K562 (cell line): ENCODE results near the gene TRPV5. TPM values are rescaled to one million over a fixed set of nuclear protein-coding genes. Genes with fewer than 3 reads are reported as not detected.

ENCODE experiments used
- C11orf30 ChIP-seq: fragments of 450-650 bp; IDR thresholded peaks from 2 replicates; pipeline ENCODE4 v1.6.1; 2016; ENCODE audit warnings: low read depth, mild to moderate bottlenecking
- COPS2 ChIP-seq: fragments of 450-650 bp; conservative IDR thresholded peaks from 2 replicates; pipeline ENCODE4 v1.6.1; 2016; ENCODE audit warnings: mild to moderate bottlenecking, moderate library complexity
- EP400 ChIP-seq: fragments of 450-650 bp; IDR thresholded peaks from 2 replicates; pipeline ENCODE4 v1.6.1; 2017; ENCODE audit warnings: antibody characterized with exemption, mild to moderate bottlenecking, moderate library complexity
- ETV5 ChIP-seq: sonication (generic); formaldehyde crosslinking; IDR thresholded peaks from 2 replicates; pipeline ENCODE4 v1.4.0; 2020; ENCODE audit warnings: low read depth, mild to moderate bottlenecking, missing genetic modification reagents
- MEIS2 ChIP-seq: fragments of 450-650 bp; IDR thresholded peaks from 2 replicates; pipeline ENCODE4 v1.6.1; 2014; ENCODE audit warnings: mild to moderate bottlenecking; ENCODE audit not compliant: partially characterized antibody
- PTTG1 ChIP-seq: fragments of 450-650 bp; IDR thresholded peaks from 2 replicates; pipeline ENCODE4 v1.6.1; 2016; ENCODE audit warnings: low read depth, mild to moderate bottlenecking, missing genetic modification characterization, missing compliant biosample characterization
- TBL1XR1 ChIP-seq, 2 experiments: IDR thresholded peaks; 2 replicates each; pipeline ENCODE4 v1.6.1; 2012; ENCODE audit warnings: improper control_type of control experiment in 2 of 2, low read length in 2 of 2, mild to moderate bottlenecking in 1 of 2
- TCF3 ChIP-seq: sonication (generic); formaldehyde crosslinking; IDR thresholded peaks from 2 replicates; pipeline ENCODE4 v1.4.0; 2020; ENCODE audit warnings: mild to moderate bottlenecking, missing genetic modification reagents
- TEAD1 ChIP-seq, 2 experiments: fragments of 450-650 bp in 1 of 2; sonication (generic) in 1 of 2; formaldehyde crosslinking; IDR thresholded peaks; 2 replicates each; pipeline versions ENCODE4 v1.4.0 to v1.8.0; 2020 to 2022; ENCODE audit warnings: mild to moderate bottlenecking in 2 of 2, missing genetic modification reagents in 1 of 2
- ZNF408 ChIP-seq: fragments of 250-450 bp; sonication (Bioruptor Pico); IDR thresholded peaks from 2 replicates; pipeline ENCODE4 v1.4.0; 2020; ENCODE audit warnings: low read depth, mild to moderate bottlenecking, moderate library complexity
- ZNF41 ChIP-seq: fragments of 250-450 bp; sonication (Bioruptor Pico); conservative IDR thresholded peaks from 2 replicates; pipeline ENCODE4 v1.4.0; 2020; ENCODE audit warnings: mild to moderate bottlenecking
- ZNF551 ChIP-seq: fragments of 250-450 bp; sonication (Bioruptor Pico); IDR thresholded peaks from 2 replicates; pipeline ENCODE4 v1.5.0; 2021; ENCODE audit warnings: mild to moderate bottlenecking, moderate library complexity
- ZNF75A ChIP-seq: fragments of 450-650 bp; formaldehyde crosslinking; IDR thresholded peaks from 2 replicates; pipeline ENCODE4 v1.4.0; 2020; ENCODE audit warnings: mild to moderate bottlenecking
- polyA plus RNA-seq, 8 experiments: library from polyadenylated mRNA; depleted of rRNA in 4 of 8; stranded (reverse) in 5 of 8; unstranded in 3 of 8; fragments of >200 nt; fragmentation: Nextera tagmentation in 2 of 8; fragmentation: Illumina TruSeq in 1 of 8; extraction: Ambion mirVana in 2 of 8; extraction: Trizol in 1 of 8; gene quantifications; 2 replicates each; pipeline versions ENCODE4 v1.2.1 to v1.2.3, GENCODE V29; 2011 to 2014; ENCODE audit warnings: inconsistent platforms in 1 of 8, missing spikeins in 1 of 8
- total RNA-seq, 7 experiments: library from RNA; depleted of rRNA in 6 of 7; stranded (reverse); fragments of >200 nt in 6 of 7; fragmentation: Illumina TruSeq in 2 of 7; extraction: Trizol in 2 of 7; gene quantifications; 2 replicates each; pipeline versions ENCODE4 v1.2.1 to v1.2.3, GENCODE V29; 2011 to 2021; ENCODE audit warnings: low replicate concordance in 1 of 7
- TF ChIP-seq, protein P1 (sequence below), 2 experiments: fragments of 150-350 bp in 1 of 2; IDR thresholded peaks; 2 replicates each; pipeline ENCODE4 v1.6.1; 2012 to 2016; ENCODE audit warnings: low read depth in 2 of 2, low read length in 2 of 2, mild to moderate bottlenecking in 1 of 2, moderate library complexity in 1 of 2
- TF ChIP-seq, protein P2 (sequence below): sonication (generic); formaldehyde crosslinking; IDR thresholded peaks from 2 replicates; pipeline ENCODE4 v1.8.1; 2023; ENCODE audit warnings: mild to moderate bottlenecking, missing genetic modification reagents
- TF ChIP-seq, protein P3 (sequence below): fragments of 150-350 bp; IDR thresholded peaks from 2 replicates; pipeline ENCODE4 v1.6.1; 2014; ENCODE audit warnings: low read depth, mild to moderate bottlenecking, low read length, borderline replicate concordance
- TF ChIP-seq, protein P4 (sequence below): sonication (generic); formaldehyde crosslinking; IDR thresholded peaks from 2 replicates; pipeline ENCODE4 v1.9.0; 2022; ENCODE audit warnings: mild to moderate bottlenecking, missing genetic modification reagents

TRPV5 gene
- total and polyA plus RNA-seq, 9 of the 15 experiments (the other 6 are each of a cell fraction or from before 2014, with no cell fraction given), result not detected

DNA sequence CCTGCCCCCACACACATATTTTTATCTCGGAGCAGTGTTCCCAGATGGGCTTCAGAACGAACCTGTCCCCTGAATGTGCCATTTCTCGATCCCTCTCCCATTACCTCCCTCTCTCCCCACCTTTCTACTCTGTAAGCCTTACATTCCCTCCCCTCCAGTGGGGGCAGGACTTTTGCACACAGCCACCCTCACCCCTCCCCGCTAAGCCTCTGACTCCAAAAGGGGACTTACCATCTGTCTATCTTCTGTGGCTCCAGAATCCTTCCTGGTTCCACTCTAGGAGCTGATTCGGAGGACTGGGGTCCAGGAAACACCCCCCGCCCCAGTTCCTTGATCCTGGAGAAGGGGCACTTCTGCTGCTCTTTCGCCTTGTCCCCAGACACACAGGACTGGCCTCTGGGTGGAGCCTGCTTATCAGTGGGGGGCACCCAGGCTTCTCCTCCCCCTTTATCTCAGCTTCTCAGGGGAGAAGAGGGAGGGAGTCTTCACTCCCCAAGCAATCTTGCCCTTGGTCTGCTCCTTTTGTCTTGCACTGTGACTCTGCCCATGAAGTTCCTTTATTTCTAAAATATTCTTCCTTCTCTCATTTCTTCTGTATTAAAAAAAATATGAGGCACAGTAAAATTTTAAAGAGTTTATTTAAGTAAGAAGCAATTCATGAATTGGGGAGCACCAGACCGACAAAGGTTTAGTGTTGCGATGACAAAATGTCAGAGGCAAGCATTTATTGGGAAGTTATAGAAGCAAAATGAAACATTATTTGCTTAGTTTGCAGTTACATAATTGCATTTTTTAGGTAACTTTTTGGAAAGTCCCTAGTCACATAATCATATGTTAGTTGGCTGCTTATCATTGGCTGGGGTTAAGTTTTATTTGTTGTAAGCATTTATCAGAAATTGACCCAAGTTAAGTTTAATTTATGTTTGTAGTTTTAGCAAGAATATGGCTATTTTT lies 28.7 kb upstream of the TRPV5 start, which contains the start of gene KEL (continued):
- TF ChIP-seq, protein P1, sequence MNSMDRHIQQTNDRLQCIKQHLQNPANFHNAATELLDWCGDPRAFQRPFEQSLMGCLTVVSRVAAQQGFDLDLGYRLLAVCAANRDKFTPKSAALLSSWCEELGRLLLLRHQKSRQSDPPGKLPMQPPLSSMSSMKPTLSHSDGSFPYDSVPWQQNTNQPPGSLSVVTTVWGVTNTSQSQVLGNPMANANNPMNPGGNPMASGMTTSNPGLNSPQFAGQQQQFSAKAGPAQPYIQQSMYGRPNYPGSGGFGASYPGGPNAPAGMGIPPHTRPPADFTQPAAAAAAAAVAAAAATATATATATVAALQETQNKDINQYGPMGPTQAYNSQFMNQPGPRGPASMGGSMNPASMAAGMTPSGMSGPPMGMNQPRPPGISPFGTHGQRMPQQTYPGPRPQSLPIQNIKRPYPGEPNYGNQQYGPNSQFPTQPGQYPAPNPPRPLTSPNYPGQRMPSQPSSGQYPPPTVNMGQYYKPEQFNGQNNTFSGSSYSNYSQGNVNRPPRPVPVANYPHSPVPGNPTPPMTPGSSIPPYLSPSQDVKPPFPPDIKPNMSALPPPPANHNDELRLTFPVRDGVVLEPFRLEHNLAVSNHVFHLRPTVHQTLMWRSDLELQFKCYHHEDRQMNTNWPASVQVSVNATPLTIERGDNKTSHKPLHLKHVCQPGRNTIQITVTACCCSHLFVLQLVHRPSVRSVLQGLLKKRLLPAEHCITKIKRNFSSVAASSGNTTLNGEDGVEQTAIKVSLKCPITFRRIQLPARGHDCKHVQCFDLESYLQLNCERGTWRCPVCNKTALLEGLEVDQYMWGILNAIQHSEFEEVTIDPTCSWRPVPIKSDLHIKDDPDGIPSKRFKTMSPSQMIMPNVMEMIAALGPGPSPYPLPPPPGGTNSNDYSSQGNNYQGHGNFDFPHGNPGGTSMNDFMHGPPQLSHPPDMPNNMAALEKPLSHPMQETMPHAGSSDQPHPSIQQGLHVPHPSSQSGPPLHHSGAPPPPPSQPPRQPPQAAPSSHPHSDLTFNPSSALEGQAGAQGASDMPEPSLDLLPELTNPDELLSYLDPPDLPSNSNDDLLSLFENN (IDR thresholded peaks at IDR 0.05; ENCODE audit: low read depth in 2 of 2, low read length in 2 of 2), result peak in 1 of 2 experiments; percentile 89; a peak in 2 of 4 replicates
- TF ChIP-seq ZNF75A (CRISPR knock-in tag), result no peak
- TF ChIP-seq COPS2, result no peak
- TF ChIP-seq MEIS2, result no peak
- TF ChIP-seq ZNF41 (CRISPR knock-in tag), result no peak
- TF ChIP-seq, protein P2, sequence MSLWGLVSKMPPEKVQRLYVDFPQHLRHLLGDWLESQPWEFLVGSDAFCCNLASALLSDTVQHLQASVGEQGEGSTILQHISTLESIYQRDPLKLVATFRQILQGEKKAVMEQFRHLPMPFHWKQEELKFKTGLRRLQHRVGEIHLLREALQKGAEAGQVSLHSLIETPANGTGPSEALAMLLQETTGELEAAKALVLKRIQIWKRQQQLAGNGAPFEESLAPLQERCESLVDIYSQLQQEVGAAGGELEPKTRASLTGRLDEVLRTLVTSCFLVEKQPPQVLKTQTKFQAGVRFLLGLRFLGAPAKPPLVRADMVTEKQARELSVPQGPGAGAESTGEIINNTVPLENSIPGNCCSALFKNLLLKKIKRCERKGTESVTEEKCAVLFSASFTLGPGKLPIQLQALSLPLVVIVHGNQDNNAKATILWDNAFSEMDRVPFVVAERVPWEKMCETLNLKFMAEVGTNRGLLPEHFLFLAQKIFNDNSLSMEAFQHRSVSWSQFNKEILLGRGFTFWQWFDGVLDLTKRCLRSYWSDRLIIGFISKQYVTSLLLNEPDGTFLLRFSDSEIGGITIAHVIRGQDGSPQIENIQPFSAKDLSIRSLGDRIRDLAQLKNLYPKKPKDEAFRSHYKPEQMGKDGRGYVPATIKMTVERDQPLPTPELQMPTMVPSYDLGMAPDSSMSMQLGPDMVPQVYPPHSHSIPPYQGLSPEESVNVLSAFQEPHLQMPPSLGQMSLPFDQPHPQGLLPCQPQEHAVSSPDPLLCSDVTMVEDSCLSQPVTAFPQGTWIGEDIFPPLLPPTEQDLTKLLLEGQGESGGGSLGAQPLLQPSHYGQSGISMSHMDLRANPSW, result no peak; the same call in 1 of the 2 replicates
- no peak for TF ChIP-seq PTTG1 (tag)
- TF ChIP-seq C11orf30, result peak; percentile 85
- TF ChIP-seq, protein P3, sequence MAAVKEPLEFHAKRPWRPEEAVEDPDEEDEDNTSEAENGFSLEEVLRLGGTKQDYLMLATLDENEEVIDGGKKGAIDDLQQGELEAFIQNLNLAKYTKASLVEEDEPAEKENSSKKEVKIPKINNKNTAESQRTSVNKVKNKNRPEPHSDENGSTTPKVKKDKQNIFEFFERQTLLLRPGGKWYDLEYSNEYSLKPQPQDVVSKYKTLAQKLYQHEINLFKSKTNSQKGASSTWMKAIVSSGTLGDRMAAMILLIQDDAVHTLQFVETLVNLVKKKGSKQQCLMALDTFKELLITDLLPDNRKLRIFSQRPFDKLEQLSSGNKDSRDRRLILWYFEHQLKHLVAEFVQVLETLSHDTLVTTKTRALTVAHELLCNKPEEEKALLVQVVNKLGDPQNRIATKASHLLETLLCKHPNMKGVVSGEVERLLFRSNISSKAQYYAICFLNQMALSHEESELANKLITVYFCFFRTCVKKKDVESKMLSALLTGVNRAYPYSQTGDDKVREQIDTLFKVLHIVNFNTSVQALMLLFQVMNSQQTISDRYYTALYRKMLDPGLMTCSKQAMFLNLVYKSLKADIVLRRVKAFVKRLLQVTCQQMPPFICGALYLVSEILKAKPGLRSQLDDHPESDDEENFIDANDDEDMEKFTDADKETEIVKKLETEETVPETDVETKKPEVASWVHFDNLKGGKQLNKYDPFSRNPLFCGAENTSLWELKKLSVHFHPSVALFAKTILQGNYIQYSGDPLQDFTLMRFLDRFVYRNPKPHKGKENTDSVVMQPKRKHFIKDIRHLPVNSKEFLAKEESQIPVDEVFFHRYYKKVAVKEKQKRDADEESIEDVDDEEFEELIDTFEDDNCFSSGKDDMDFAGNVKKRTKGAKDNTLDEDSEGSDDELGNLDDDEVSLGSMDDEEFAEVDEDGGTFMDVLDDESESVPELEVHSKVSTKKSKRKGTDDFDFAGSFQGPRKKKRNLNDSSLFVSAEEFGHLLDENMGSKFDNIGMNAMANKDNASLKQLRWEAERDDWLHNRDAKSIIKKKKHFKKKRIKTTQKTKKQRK, result no peak
- no peak for TF ChIP-seq ZNF551 (CRISPR knock-in tag)
- peak; percentile 95 for TF ChIP-seq TCF3 (CRISPR knock-in tag)
- TF ChIP-seq, protein P4, sequence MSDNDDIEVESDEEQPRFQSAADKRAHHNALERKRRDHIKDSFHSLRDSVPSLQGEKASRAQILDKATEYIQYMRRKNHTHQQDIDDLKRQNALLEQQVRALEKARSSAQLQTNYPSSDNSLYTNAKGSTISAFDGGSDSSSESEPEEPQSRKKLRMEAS (CRISPR knock-in tag), result no peak
- 0 out of 2 replicates have a peak, but pooled peaks have one; percentile 57 for TF ChIP-seq ETV5
- TF ChIP-seq TBL1XR1 (IDR thresholded peaks at IDR 0.05; ENCODE audit: low read length in 2 of 2), result peak; percentile 85 to 92; a peak in 3 of 4 replicates
- TF ChIP-seq ZNF408 (CRISPR knock-in tag), result no peak
- peak; percentile 51 for TF ChIP-seq EP400
- TF ChIP-seq TEAD1 (CRISPR knock-in tag; IDR thresholded peaks at IDR 0.05), result peak in 1 of 2 experiments; percentile 72; a peak in 1 of 4 replicates
